HG02642 (cell line): ENCODE results near the gene IGFBP1.

ENCODE experiments used
- ATAC-seq: cut with Tn5 transposase; IDR thresholded peaks from one replicate; pipeline ENCODE4 v1.9.1; 2021; ENCODE audit warnings: mild to moderate bottlenecking; ENCODE audit not compliant: unreplicated experiment, poor library complexity

IGFBP1 gene

DNA sequence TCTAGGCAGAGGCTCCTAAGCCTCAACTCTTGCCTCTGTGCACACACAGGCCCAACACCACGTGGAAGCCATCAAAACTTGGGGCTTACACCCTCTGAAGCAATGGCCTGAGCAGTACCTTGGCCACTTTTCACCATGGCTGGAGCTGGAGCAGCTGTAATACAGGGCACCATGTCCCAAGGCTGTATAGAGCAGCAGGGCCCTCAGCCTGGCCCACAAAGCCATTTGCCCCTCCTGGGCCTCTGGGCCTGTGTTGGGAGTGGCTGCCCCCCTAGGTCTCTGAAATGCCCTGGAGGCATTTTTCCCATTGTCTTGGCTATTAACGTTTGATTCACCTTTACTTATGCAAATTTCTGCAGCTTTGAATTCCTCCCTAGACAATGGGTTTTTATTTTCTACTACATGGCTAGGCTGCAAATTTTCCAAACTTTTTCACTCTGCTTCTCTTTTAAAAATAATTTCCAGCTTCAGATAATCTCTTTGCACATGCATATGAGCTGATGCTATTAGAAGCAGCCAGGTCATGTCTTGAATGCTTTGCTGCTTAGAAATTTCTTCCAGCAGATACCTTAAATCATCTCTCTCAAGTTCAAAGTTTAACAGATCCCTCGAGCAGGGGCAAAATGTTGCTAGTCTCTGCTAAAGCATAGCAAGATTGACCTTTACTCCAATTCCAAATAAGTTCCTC lies 9.7 kb upstream of the IGFBP1 start:
- no peak for ATAC-seq

DNA sequence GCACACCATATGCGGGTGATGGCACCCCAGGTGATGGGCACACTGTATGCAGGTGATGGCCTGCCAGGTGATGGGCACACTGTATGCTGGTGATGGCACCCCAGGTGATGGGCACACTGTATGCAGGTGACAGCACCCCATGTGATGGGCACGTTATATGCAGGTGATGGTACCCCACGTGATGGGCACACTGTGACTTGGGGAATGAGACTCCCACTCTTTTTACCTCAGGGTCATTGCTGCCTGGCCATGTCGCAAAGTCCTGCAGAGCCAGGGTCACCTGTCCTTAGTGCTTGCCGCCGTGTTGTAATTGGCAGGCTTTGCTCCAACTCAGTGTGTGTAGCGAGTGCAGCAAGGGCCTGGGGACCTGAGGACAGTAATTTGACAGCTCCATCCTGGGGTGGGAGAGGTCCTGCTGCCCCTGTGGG lies 7.8 kb upstream of the IGFBP1 start:
- no peak for ATAC-seq

DNA sequence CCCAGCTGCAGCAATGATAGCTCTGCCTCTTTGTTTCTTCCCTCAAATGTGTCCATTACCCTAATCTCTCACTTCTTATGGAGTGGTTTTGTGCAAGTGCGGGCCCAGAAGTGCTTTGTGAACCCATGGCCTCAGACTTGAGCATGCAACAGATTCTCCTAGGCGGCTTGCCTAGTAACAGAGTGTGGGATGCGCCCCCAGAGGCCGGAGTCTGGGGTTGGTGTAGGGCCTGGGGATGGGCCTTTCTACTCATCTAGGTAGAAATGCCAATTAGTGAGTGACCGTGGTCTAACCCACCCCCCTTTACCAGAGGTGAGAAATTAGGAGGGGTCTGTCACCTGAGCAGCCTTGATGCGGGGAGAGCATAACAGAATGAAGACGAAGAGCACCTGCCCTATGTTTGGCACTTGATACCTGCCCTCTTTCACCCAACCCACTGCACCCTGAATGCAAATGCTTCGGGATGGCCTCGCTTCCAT lies 7.0 kb upstream of the IGFBP1 start:
- ATAC-seq, result no peak

DNA sequence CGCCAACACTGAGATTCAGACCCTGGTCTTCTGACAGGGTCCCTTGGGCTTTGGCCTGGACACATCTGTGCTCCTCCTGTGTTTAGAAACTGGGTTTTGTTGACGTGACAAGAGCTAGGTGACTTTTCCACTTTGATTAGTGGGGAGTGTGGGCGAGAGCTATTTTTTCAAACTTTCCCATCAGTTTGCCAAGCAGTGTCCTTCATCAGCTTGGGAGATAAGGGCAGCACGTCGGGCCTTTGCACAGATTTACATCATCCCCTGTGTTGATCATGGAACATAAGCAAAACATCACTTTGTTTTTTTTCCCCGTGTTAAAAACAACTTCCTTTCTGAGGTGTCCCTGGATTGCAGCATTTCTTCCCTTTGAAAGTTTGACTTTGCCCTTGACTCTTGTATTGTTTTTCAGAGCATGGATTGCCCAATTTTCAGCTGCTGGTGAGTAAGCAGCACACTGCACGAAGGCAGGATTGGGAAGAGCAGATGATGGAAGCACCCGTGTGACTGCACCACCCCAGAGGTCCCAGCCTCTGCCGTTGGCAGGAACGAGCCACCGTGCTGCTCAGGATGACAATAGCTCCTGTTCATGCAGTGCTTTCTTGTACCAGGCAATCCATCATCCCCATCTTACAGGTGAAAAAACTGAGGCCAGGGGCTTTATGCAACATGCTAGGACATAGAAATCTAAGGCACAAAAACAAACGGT lies 6.4 kb upstream of the IGFBP1 start:
- ATAC-seq, result no peak

DNA sequence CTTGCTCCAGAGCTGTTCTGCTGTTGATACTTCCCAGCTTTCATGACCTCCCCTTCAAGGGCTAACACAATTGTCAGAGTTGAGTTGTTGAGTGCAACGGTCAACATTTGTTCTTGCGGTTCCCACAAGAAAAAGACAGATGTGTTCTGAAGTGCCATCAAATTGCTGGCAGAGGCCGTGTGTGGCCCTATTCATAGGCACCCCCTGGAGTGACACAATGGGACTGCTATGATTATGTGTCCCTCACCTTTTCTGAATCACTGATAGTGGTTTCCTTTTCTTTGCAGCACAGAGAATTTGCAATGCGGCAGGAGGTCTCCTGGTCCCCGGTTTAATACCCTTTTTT lies 5.8 kb upstream of the IGFBP1 start:
- ATAC-seq, result no peak

DNA sequence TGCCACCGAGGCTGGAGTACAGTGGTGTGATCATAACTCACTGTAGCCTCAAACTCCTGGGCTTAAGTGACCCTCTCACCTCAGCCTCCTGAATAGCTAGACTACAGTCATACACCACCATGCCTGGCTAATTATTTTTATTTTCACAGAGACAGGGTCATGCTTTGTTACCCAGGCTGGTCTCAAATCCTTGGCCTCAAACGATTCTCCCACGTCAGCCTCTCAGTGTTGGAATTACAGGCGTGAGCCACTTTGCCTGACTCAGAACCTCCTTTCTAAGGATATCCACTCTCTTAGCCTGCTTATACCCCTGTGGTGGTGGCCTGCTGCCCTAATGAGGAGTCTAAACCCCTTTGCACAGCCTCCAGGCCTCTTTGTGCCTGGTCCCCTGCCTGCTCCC lies 4.2 kb upstream of the IGFBP1 start:
- ATAC-seq, result no peak

DNA sequence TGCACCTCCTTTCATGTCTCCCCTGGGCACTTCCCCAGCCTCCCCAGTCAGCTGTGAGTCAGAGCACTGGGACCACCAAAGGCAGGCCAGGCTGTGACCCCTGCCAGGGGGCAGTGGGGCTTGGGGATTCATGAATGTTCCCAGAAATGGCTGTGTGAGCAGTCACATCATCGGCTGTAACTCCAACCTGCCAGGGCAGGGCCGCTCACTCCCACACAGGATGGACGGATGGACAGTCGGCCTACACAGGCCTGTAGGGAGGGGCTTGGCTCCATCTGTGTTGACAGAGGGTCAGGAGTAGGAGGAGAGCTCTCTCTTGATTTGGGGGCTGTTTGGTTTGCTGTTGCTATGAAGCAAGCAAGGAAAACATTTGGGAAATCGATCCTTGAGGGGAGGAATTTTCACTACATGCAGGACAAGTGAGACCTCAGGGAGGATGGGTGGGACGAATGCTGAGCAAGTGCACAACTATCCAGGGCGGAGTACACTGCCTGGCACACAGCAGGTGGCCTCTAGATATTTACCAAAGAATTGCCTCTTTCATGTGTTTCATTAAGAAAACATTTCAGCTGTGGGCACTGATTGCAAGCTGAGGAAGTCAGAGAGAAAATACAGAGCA lies 2.9 kb upstream of the IGFBP1 start:
- no peak for ATAC-seq

DNA sequence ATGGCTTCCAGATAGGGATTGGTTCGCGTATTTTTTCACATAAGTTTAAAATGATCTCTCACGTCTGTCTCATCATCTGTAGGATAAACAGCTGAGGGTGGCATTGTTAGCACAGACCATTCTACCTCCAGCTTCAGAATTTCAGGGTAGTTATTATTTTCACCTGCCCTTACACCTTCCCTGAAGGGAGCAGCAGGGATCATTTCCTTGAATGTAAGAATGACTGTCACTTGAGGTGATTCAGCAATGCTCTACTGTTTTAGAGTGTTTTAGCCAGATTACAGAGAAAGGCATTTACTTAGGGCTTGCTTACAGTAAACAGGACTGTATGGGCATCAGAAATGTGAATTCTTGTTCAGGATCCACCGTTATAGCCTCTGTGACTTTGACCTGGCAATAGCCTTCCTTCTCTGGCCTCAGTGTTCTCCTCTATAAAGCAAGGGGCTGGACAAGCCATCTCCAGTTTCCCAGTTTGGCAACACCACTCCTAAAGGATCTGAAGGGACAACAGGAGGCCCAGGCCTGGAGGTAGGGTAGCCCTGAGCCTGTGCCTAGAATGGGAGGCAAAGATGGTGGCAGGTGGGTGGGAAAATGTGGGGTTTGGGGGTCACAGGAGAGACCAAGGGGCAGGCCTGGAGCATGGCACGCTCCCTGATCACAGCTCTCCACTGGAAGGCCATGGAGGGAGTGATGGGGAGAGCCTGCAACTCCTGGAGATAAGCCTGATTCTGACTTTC lies 1.2 kb upstream of the IGFBP1 start:
- no peak for ATAC-seq

DNA sequence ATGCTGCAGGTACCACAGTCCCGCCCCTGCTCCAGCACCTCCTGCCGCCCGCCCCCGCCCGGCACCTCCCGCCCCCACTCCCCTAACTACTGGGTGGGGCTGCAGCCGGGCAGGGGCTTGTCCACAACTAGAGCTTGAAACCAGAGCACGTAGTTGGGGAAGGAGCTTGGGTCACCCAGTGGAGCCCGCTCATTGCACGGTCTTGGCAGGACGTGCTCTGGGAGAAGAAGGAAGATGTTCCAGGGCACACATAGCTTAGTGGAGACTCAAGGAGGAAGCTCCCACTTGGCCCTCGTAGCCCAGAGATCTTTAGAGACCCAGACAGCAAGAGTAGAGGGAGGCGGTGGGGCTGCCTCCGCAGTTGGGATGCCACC lies 692 bp downstream of the IGFBP1 start:
- no peak for ATAC-seq

DNA sequence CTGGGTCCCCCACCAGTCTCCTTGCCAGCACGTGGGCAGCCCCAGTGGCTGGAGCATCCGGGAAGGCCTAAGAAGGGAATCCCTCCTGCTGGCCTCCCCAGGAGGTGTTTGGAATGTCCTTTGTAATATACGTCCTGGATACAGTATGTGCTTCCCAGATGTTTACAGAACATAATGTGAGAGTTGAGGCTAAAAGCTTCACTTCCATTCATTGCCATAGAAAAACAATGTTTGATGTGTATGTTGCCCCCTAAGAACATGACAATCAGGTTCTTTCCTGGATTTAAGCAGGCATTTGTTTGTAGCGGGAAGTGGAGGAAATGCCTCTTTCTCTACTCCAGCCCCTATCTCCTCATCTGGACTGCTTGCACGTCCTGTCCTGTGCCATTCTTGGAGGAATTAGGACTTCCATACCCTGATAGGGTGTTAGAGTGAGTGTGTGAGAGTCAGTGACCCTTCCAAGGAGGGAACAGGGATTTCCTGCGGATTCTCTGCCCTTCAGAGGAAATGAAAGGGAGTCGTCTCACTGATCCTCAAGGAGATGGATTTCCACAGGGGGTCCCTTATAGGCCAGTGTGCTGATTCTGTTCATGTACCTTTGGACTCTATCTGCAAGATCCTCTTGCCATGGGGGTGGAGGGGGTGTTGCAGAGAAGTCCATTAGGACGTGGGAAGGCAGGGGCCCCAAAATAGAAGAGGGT lies 1.2 kb downstream of the IGFBP1 start:
- ATAC-seq, result no peak

DNA sequence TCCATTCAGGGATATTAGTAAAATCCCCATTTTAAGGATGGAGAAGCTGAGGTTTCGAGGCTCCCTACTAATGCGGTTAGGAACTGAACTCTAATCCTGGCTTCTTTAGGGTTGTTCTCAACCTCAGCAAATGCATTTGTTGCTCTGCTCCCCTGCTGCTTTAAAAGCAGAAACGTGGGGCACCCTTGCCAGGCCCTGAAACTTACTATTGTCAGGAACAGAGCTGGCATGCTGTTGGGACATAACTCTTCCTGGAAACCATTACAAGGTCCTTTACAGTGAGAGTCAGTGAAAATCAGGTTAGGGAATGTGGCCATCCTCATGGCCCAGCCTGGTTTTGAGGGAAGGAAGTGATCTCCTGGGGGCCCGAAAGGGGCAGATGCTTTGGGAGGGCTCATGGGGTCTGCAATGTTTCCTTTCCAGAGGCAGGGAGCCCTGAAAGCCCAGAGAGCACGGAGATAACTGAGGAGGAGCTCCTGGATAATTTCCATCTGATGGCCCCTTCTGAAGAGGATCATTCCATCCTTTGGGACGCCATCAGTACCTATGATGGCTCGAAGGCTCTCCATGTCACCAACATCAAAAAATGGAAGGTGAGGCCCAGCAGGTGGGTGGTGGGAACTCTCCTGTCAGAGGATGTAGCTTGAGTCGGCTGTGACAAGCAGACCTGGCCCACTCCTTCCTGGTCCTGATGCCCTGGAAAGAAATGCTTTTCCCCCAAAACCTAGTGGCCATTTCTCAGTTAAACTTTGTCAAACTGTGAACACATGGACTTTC lies 2.0 kb downstream of the IGFBP1 start:
- no peak for ATAC-seq

DNA sequence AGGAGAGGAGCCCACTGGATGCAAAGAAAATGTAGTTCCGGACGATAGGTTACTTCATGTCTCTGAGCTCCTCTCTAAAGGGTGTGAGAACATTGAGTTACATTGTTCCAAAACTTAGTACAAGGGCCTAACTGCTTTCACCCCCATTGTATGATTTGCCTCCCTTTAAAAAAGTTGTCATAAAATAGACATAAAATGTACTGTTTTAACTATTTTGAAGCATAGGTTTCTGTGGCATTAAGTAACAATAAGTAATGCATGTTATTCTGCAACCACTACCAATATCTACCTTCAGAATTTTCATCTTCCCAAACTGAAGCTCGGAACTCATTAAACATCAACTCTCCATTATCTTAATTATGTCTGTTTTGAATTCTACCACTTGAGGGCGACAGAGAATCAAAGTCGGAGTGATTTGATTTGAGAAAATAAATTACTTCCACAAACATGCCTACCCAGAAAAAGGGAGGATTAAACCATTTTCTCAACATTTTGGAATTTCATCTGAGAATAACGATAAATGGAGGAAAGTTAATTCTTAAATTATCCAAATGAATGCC lies 2.7 kb downstream of the IGFBP1 start:
- ATAC-seq, result no peak

DNA sequence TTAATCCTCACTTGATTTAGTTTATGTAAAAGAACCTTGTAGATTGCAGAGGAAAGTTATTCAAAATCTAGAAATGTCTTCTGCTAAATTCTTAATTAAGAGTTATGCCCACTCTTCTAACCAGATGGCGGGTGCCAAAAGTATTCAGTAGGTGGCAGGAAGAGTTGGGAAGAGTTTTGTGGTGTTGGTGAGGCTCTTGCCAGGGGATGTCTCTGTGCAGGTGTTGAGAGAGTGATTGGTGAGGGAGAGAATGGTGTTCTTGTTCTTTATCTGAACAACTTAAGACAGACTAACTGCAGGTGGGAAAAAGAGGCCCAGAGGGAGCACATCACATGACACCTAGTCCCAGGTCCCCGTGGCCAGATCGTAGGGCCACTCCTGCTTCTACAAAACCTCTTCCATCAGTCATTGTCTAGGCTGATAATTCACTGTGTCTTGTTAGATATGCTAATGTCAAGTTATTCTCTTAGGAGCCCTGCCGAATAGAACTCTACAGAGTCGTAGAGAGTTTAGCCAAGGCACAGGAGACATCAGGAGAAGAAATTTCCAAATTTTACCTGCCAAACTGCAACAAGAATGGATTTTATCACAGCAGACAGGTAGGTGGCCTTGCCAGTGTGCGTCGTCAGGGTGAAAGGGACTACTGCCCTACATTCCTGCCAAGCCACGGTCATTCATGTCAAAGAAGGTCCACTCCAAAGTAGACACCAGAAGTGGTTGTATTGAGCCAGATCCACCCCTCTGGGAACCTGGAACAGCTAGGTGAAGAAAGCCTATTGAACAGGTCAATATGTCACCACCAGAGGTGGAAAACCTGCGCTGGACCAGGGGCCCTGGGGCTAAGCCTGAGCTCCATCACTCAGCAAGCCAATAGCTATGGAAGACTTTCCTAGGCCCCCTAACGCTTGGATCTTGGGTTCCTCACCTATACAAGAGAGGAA lies 3.4 kb downstream of the IGFBP1 start:
- no peak for ATAC-seq

DNA sequence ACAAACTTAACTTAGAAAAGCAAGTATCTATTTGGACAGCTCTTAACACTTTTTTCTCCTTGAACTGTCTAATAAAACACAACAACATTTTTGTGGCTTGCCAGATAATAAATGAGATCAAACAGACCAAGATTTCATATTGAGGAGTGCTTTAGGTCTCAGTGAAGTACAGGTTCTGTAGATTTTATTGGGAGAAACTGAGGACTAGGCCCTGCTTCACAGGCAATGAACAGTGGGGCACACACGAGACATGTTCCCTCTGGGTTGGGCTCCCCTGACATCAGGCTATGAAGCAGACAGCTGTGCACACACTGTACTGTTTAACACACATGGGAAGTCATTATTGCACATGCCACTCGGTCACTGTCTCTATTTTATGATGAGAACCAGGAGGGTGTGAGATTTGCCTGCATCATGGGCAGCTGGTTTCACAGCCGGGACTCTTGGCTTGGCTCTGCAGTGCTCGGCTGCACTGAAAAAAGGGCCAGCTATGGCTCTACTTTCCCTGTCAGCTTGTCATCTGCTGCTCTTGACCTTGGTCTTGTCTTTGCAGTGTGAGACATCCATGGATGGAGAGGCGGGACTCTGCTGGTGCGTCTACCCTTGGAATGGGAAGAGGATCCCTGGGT lies 4.2 kb downstream of the IGFBP1 start:
- ATAC-seq, result no peak

DNA sequence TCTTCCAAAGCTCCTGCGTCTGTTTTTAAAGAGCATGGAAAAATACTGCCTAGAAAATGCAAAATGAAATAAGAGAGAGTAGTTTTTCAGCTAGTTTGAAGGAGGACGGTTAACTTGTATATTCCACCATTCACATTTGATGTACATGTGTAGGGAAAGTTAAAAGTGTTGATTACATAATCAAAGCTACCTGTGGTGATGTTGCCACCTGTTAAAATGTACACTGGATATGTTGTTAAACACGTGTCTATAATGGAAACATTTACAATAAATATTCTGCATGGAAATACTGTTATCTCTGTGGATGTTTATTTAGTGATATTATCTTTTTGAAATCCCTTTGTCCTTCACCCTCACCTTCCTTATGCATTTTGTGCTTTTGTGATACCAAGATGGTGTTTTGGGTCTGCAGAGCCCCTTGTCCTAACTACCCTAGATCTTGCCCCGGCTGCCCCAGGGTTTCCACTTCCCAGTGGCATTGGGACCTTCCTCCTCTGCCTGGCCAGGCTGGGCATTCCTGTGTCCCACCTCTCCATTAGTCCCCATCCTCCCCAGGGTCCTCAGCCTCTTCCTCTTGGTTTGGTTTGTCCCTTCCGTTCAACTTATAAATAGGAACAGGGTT lies 5.2 kb downstream of the IGFBP1 start:
- ATAC-seq, result no peak

DNA sequence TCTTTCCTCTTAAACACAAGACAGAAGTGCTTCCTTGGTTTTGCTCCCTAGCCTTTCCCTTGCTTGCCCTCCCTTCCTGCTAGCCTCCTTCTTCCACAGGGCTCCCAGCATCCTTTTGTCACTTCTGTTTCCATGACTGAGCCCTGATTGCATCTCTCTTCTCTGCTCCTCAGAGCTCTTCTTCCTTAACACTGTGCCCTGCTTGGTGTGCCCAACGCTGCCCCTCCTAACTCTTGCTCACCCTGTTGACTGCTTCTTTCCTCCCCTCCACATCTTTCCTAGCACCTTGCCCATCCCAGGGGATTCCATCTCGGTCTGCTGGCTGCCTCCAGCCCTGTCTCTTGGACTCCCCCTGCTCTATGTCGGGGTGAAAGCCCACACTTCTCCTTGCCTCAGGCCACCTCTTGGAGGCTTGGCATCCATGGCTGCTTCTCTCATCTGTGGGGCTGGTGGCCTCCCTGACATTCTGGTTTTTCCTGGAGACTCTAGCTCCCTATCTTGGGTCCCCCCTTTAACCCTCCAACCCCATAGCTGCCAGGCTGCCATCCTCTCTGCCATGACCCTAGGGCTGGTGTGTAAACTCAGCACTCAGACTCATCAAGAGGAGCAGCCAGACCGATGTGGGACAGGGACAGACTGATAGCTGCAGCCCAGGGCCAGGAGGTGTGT lies 5.8 kb downstream of the IGFBP1 start:
- ATAC-seq, result no peak

DNA sequence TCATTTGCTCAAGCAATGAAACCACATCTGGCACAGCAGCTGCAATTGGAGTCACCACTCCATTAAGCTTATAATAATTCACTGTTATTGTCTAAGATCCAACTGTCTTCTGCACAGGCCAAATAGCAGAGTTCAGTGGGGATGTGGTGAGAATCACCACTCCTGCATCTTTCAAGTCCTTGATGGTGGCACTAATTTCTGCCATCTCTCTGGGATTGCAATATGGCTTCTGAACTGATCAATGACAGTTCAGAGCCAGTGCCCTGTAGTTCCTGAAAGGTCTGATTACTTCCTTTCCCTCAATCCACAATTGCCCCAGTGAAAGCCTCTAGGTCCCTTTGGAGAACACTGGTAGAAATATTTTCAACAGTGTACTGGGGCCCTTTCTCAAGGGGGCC lies 6.4 kb downstream of the IGFBP1 start:
- ATAC-seq, result no peak
